PC-9 (cell line): ENCODE data around the gene AUH.

Experiments used
- EZH2 ChIP-seq: fragments of 200-600 bp; sonication (generic); IDR thresholded peaks from 2 replicates; pipeline ENCODE4 v1.8.0; 2017; ENCODE audit warnings: antibody characterized with exemption, low read depth
- TF ChIP-seq, protein P1 (sequence below): fragments of 200-600 bp; sonication (generic); conservative IDR thresholded peaks from 2 replicates; pipeline ENCODE4 v1.6.1; 2017; ENCODE audit warnings: mixed run types, antibody characterized with exemption, mild to moderate bottlenecking, moderate library complexity

GRCh38 chr9:91336786-91337185 is 24.9 kb downstream of the AUH start:
- TF ChIP-seq, protein P1, sequence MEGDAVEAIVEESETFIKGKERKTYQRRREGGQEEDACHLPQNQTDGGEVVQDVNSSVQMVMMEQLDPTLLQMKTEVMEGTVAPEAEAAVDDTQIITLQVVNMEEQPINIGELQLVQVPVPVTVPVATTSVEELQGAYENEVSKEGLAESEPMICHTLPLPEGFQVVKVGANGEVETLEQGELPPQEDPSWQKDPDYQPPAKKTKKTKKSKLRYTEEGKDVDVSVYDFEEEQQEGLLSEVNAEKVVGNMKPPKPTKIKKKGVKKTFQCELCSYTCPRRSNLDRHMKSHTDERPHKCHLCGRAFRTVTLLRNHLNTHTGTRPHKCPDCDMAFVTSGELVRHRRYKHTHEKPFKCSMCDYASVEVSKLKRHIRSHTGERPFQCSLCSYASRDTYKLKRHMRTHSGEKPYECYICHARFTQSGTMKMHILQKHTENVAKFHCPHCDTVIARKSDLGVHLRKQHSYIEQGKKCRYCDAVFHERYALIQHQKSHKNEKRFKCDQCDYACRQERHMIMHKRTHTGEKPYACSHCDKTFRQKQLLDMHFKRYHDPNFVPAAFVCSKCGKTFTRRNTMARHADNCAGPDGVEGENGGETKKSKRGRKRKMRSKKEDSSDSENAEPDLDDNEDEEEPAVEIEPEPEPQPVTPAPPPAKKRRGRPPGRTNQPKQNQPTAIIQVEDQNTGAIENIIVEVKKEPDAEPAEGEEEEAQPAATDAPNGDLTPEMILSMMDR, result no peak
- TF ChIP-seq EZH2, result no peak
